Sigmoid colon (tissue), 4 donors: ENCODE measurements around the gene UBE3A.

ENCODE experiments used
- CTCF ChIP-seq, 4 experiments: fragments of 450-650 bp in 3 of 4; fragments of 200-600 bp in 1 of 4; IDR thresholded peaks; one replicate each; pipeline ENCODE4 v1.5.1; 2016 to 2019; ENCODE audit warnings: antibody characterized with exemption in 4 of 4, mild to moderate bottlenecking in 3 of 4, moderate library complexity in 2 of 4
- EP300 ChIP-seq, 4 donors: sonication (generic); formaldehyde crosslinking; IDR thresholded peaks; one replicate each; pipeline ENCODE4 v1.6.1; 2017; ENCODE audit warnings: antibody characterized with exemption in 4 of 4
- POLR2A ChIP-seq, 2 donors: fragments of 450-650 bp; IDR thresholded peaks; one replicate each; pipeline ENCODE4 v1.6.1; 2016; ENCODE audit warnings: antibody characterized with exemption in 2 of 2, mild to moderate bottlenecking in 2 of 2, moderate library complexity in 2 of 2
- POLR2AphosphoS5 ChIP-seq, 4 donors: sonication (generic); formaldehyde crosslinking; IDR thresholded peaks; one replicate each; pipeline ENCODE4 v1.6.1; 2017; ENCODE audit warnings: antibody characterized with exemption in 4 of 4

GRCh38 chr15:25426896-25427610 is 11.8 kb downstream of the UBE3A start:
- TF ChIP-seq CTCF (IDR thresholded peaks at IDR 0.05) (no peak), POLR2AphosphoS5 (IDR thresholded peaks at IDR 0.05) (no peak), POLR2A (IDR thresholded peaks at IDR 0.05) (no peak), EP300 (IDR thresholded peaks at IDR 0.05) (no peak)
